Measurements from ENCODE around the gene ANAPC1. TPM values are rescaled to one million over a fixed set of nuclear protein-coding genes. Genes with fewer than 3 reads are reported as not detected.
"Not testable (repeated sequence)": the region's sequence is repeated elsewhere in the genome, so short reads cannot be mapped to it uniquely, and the experiment has no call there.

Gene ANAPC1
- polyA plus RNA-seq, 3 donors = 31.1 to 38.3 (median 33.7) TPM

GRCh38 chr2:111741517-111741916 is 142.5 kb downstream of the ANAPC1 start:
- not testable (repeated sequence) for DNase-seq (ENCODE audit: low read depth in 3 of 3, low spot score in 2 of 3)

- DNase-seq (ENCODE audit: low read depth in 3 of 3, low spot score in 2 of 3) = not testable (repeated sequence)
Measured at GRCh38 chr2:111735838-111736721, 147.9 kb downstream of the ANAPC1 start.

GRCh38 chr2:111735420-111735819 is 148.6 kb downstream of the ANAPC1 start:
- DNase-seq (ENCODE audit: low read depth in 3 of 3, low spot score in 2 of 3) = not testable (repeated sequence)

- not testable (repeated sequence) for DNase-seq (ENCODE audit: low read depth in 3 of 3, low spot score in 2 of 3)
Measured at GRCh38 chr2:111729812-111730458, 154.1 kb downstream of the ANAPC1 start.

GRCh38 chr2:111727611-111728110 is 156.3 kb downstream of the ANAPC1 start:
- DNase-seq (ENCODE audit: low read depth in 3 of 3, low spot score in 2 of 3) = not testable (repeated sequence)

- DNase-seq (ENCODE audit: low read depth in 3 of 3, low spot score in 2 of 3) = not testable (repeated sequence)
Measured at GRCh38 chr2:111725742-111726141, 158.3 kb downstream of the ANAPC1 start.

- DNase-seq (ENCODE audit: low read depth in 3 of 3, low spot score in 2 of 3) = not testable (repeated sequence)
Measured at GRCh38 chr2:111719610-111720009, 164.4 kb downstream of the ANAPC1 start.

Other genes with a start within 250 kb of the ANAPC1 start
- gene MERTK, start 14.4 kb upstream of the ANAPC1 start, polyA plus RNA-seq (ENCODE audit: insufficient read length in 3 of 3) = 10 to 100 TPM; 21.2 to 24.5 (median 21.9) TPM
- 10 to 100 TPM; 22.6 to 25.1 (median 24.6) TPM for gene TMEM87B, start 171.1 kb upstream of the ANAPC1 start, polyA plus RNA-seq (ENCODE audit: insufficient read length in 3 of 3)